ENCODE measurements around the gene WEE2. TPM values are rescaled to one million over a fixed set of nuclear protein-coding genes. Genes with fewer than 3 reads are reported as not detected.

WEE2 gene
- total and polyA plus RNA-seq, 9 of the 15 experiments (the other 6 are each of a cell fraction or from before 2014, with no cell fraction given): not detected

DNA sequence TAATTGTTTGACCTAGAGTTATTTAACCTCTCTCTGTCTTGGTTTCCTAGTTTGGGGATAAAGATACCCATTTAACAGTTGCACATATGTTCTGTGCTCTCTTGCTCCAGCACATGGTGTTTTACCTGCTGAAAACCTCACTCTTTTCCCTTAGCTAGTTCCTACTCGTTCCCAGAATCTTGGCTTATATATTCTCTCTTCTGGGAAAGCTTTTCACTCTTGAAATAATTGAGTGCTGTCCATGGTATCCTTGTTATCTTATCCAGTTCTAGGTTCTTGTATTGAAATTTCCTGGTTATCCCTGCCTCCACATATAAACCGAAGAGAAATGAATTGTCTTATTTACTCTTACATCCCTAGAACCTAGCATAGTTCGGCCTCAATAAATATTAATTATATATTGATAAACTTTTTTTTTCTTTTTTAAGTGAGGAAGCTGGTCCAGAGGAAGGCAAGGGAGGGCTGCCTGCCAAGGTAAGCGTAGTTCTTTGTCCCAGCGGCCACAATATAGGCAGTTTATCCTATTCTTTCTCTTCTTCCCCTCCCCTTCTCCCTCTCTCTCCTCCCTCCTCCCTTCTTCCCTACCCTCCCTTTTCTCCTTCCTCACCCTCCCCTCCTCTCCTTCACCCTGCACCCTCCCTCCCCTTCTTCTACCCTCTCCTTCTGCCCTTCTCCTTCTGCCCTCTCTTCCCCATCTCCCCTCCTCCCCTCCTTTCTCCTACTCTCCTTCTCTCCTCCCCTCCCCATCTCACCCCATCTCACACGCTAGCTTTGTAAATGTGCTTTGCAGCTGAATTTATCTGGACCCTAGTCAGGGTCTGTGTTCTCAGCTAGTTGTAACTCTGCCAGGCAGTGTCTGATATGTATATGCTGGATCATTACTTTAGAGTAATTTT lies 7.9 kb downstream of the WEE2 start (continued):
- TF ChIP-seq ZBED1 (IDR thresholded peaks at IDR 0.05): no peak
- no peak for TF ChIP-seq MXI1 (IDR thresholded peaks at IDR 0.05; ENCODE audit: low read depth, low read length)
- no peak for TF ChIP-seq BRF1 (IDR thresholded peaks at IDR 0.05; ENCODE audit: borderline replicate concordance, extremely low read depth, insufficient read length)
- TF ChIP-seq HES1 (IDR thresholded peaks at IDR 0.05; ENCODE audit: low read depth): no peak

- Histone ChIP-seq H4K20me1 (replicated peaks; ENCODE audit: control insufficient read depth, insufficient read depth, low read length) (no peaks in the 10 kb centered on the region), H3K27ac (ENCODE audit: extremely low read depth, low read depth, low read length) (no peak overlapping the region), H3K4me1 (replicated peaks in 1 of 2; ENCODE audit: control insufficient read depth in 2 of 2, insufficient read depth in 2 of 2, low read length in 2 of 2) (no peaks in the 10 kb centered on the region), H3K9me3 (replicated peaks; ENCODE audit: control insufficient read depth, insufficient read depth, low read depth, low read length) (no peaks in the 10 kb centered on the region), H3K36me3 (ENCODE audit: control insufficient read depth, insufficient read depth, low read length) (no peaks in the 10 kb centered on the region), H3K27me3 (ENCODE audit: control insufficient read depth in 2 of 2, insufficient read depth in 2 of 2, low read length in 2 of 2) (peaks cover 3 to 6% of the 10 kb centered on the region in 2 experiments; a peak in 2 of 5 replicates), H3K79me2 (ENCODE audit: control insufficient read depth, insufficient read depth, low read length) (no peaks in the 10 kb centered on the region), H3K9ac (ENCODE audit: insufficient read depth in 1 of 2, low read depth in 2 of 2, low read length in 2 of 2) (no peak overlapping the region), H3K9me1 (ENCODE audit: control insufficient read depth, insufficient read depth, low read length) (no peaks in the 10 kb centered on the region), H3K4me3 (no peak overlapping the region), H2AFZ (ENCODE audit: low read depth, low read length) (no peak overlapping the region), H3K4me2 (ENCODE audit: insufficient read depth, low read length) (no peak overlapping the region)
- in situ Hi-C loops (cut with MboI): no loop called here
- ATAC-seq (no peak), DNase-seq (ENCODE audit: extremely low read depth in 1 of 4, low spot score in 3 of 4) (no peak), FAIRE-seq (no peak)
- 0% methylated on average over 1 of the region's 1 CpG for WGBS (ENCODE audit: insufficient coverage, low coverage, missing lambda C conversion rate)
- intact Hi-C loops (cut with micrococcal nuclease): no loop called here
- ChIA-PET CTCF (ENCODE audit: low intra/inter-chr PET ratio) (no interaction called here), POLR2A (interaction anchor here (2.1 kb wide), 1 partner anchor 13 kb away, joined by 5 read pairs; no protein-coding TSS in a partner anchor)
- BruUV-seq (replicated peaks): no TSS peak
- TF ChIP-seq RCOR1 (IDR thresholded peaks at IDR 0.05; ENCODE audit: borderline replicate concordance in 1 of 2, low read depth in 2 of 2, low read length in 2 of 2): no peak
- no peak for TF ChIP-seq PHTF2 (CRISPR knock-in tag; IDR thresholded peaks at IDR 0.05)
- TF ChIP-seq TCF15 (CRISPR knock-in tag; IDR thresholded peaks at IDR 0.05): no peak
- TF ChIP-seq TFAM (CRISPR knock-in tag; conservative IDR thresholded peaks at IDR 0.05): no peak
- no peak for TF ChIP-seq RFX1 (IDR thresholded peaks at IDR 0.05)
- no peak for TF ChIP-seq STAG1 (CRISPR knock-in tag; IDR thresholded peaks at IDR 0.05; ENCODE audit: borderline replicate concordance)
- no peak for TF ChIP-seq HEY1 (CRISPR knock-in tag; IDR thresholded peaks at IDR 0.05; ENCODE audit: borderline replicate concordance)
- no peak for TF ChIP-seq ZNF41 (CRISPR knock-in tag; conservative IDR thresholded peaks at IDR 0.05)
- no peak for TF ChIP-seq HNRNPL (IDR thresholded peaks at IDR 0.05; ENCODE audit: low read depth, low read length)
- TF ChIP-seq TAL1 (IDR thresholded peaks at IDR 0.05): no peak
- TF ChIP-seq, protein P1, sequence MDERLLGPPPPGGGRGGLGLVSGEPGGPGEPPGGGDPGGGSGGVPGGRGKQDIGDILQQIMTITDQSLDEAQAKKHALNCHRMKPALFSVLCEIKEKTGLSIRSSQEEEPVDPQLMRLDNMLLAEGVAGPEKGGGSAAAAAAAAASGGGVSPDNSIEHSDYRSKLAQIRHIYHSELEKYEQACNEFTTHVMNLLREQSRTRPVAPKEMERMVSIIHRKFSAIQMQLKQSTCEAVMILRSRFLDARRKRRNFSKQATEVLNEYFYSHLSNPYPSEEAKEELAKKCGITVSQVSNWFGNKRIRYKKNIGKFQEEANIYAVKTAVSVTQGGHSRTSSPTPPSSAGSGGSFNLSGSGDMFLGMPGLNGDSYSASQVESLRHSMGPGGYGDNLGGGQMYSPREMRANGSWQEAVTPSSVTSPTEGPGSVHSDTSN (CRISPR knock-in tag; IDR thresholded peaks at IDR 0.05; ENCODE audit: low read depth): no peak
- TF ChIP-seq, protein P1 (tag; conservative IDR thresholded peaks at IDR 0.05; ENCODE audit: low read depth): no peak
- no peak for TF ChIP-seq TAF7 (tag; IDR thresholded peaks at IDR 0.05)
- TF ChIP-seq ZNF146 (CRISPR knock-in tag; IDR thresholded peaks at IDR 0.05; ENCODE audit: unreplicated experiment): no peak
- TF ChIP-seq SIN3B (IDR thresholded peaks at IDR 0.05; ENCODE audit: low read depth): no peak
Measured at GRCh38 chr7:141717450-141717849, 9.3 kb downstream of the WEE2 start.

Measured in K562 (cell line).